Choroid plexus epithelial cell (primary cell): ENCODE results near the gene KCNS1.

Experiments used
- DNase-seq: peaks from one replicate; pipeline ENCODE4 v3.0.0-alpha.2; 2010; ENCODE audit warnings: low read depth
- H3K4me3 ChIP-seq: 2 replicates; pipeline ENCODE4 v1.5.1; 2011; ENCODE audit warnings: low read depth, mild to moderate bottlenecking, control low read depth, low read length, moderate library complexity
- TF ChIP-seq, protein P1 (sequence below): conservative IDR thresholded peaks from 2 replicates; pipeline ENCODE4 v1.5.1; 2011; ENCODE audit warnings: low read depth, mild to moderate bottlenecking, control low read depth, inconsistent platforms, low read length, moderate library complexity

KCNS1 gene

DNA sequence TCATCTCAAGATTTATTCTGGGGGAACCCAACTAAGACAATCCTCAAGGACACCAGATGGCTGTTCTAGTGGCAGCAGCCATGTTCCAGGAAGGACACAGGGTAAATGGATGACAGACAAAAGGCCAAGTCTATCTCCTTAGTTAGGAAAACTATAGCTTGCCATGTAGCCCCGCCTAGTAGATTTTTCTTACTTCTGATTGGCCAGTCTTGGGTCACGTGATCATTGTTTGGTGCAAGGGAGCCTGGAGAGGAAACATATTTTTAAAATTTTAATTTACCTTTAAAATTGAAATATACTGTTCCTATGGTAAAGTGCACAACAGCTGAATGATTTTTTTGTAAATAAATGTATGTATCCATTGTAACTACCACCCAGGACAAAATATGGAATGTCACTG is 4.4 kb upstream of the KCNS1 start:
- DNase-seq, result no peak

DNA sequence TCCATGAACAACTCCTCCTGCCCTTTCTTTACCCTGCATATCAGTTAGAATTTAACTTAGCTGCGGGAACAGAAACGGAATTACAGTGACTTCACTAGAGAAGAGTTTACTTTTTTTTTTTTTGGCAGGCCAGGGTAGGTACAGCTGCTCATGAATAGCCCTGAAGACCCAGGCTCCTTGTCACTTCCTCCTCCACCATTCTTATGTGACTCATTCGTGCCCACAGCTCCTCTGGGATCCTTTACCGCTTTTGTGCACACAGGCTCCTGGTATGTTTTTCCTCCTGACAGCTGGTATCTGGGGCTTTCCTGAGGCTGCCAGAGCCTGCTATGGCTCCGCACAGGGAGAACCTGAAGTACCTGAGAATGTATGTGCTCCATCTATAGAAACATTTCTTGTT is 3.9 kb upstream of the KCNS1 start:
- TF ChIP-seq, protein P1, sequence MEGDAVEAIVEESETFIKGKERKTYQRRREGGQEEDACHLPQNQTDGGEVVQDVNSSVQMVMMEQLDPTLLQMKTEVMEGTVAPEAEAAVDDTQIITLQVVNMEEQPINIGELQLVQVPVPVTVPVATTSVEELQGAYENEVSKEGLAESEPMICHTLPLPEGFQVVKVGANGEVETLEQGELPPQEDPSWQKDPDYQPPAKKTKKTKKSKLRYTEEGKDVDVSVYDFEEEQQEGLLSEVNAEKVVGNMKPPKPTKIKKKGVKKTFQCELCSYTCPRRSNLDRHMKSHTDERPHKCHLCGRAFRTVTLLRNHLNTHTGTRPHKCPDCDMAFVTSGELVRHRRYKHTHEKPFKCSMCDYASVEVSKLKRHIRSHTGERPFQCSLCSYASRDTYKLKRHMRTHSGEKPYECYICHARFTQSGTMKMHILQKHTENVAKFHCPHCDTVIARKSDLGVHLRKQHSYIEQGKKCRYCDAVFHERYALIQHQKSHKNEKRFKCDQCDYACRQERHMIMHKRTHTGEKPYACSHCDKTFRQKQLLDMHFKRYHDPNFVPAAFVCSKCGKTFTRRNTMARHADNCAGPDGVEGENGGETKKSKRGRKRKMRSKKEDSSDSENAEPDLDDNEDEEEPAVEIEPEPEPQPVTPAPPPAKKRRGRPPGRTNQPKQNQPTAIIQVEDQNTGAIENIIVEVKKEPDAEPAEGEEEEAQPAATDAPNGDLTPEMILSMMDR, result no peak
- H3K4me3 ChIP-seq, result no peak overlapping the region
- peak; percentile 40 for DNase-seq

More for the DNA sequence above, 4.4 kb upstream of the KCNS1 start:
- H3K4me3 ChIP-seq, result no peak overlapping the region
- TF ChIP-seq, protein P1, result no peak

DNA sequence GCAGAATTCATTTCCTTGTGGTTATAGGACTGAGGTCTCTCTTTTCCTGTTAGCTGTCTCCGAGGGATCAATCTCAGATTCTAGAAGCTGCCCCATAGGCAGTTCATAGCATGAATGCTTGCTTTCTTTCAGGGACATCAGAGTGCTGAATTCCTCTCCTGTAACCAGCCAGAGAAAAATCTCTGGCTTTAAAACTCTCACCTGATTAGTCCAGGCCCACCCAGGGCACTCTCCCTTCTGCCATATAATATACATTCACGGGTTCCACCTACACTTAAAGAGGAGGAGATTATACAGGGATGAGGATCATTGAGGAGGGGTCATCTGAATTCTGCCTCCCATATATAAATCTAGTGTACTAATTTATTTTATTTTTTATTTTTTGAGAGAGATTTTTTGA is 2.1 kb upstream of the KCNS1 start:
- TF ChIP-seq, protein P1, result no peak
- H3K4me3 ChIP-seq, result no peak overlapping the region
- no peak for DNase-seq

DNA sequence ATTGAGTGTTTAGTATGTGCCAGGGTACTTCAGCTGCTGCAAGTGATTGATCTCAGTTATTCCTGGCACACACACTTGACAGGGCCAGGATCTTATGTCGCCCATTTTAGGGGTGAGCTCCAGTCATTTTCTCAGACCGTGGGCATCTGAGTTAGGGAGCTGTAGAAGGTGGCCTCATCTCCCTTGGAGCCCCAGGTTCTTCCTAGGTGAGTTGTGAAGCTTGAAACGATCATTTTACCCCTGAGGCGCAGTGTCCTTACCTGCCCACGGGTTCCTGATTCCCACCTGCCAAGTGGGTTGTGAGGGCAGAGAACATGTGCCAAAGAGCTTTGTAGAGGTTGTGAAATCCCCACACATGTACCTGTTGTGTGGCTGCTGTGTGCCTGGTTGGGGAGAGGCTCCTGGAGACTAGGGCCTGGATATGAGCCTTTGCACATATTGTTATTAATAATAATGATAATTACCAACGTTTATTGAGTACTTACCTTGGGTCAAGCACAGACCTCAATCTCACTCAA is 465 bp upstream of the KCNS1 start:
- H3K4me3 ChIP-seq, result no peak overlapping the region
- no peak for DNase-seq

DNA sequence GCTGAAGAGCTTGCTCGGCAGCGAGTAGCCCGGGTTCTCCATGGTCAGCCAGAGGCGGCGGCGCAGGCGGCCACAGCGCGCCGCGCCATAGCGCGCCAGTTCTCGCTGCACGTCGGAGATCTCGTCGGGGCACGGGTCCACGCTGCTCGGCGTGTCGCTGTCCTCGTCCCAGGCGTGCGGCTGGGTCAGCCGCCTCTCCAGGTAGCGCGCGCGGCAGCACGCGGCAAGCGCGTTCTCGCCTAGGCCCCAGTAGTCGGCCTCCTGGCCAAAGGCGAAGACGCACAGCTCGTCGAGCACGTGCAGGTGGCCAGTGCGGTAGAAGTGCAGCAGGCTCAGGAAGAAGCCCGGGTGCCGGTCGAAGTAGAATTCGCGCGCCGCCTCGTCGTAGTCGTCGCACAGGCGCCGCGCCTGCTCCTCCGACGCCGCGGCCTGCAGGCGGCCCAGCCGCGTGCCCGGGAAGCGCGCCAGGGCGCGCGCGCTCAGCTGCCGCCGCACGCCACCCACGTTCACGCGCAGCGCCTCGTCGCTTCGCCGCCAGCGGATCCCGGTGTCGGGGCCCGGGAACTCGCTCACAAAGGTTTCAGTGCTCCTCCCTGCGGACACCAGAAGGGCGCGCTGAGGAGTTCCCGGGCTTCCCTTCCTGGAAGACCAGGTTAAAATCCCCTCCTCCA is 2.7 kb downstream of the KCNS1 start:
- H3K4me3 ChIP-seq, result peak overlapping the region; percentile 39
- DNase-seq, result peak; percentile 39
- TF ChIP-seq, protein P1, result peak; percentile 45

More for the DNA sequence above, 465 bp upstream of the KCNS1 start:
- TF ChIP-seq, protein P1, result no peak

DNA sequence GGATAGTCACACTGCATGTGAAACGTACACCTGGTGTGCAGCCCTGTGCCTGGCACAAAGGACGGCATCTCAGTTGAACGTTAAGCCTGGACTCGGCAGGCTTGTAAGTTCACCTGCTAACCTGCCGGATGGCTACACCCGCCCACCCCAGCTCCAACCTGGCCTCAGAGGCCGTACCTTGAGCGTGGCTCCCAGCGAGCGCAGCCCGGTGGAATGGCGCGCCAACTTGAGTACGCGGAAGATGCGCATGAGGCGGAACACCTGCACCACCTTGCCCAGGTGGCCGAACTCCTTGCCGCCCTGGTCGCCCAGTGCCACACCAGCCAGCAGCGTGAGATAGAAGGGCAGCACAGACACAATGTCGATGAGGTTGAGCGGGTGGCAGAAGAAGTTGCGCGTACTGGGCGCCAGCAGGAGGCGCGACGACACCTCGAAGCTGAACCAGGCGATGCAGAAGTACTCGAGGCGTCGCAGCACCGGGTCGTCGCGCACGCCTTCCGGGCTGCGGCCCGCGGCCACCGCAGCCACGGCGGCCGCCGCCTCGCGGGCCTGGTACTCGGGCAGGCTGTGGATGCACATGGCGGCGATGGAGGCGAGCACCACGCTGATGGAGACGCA is 3.3 kb downstream of the KCNS1 start:
- peak; percentile 59 for DNase-seq
- TF ChIP-seq, protein P1, result peak; percentile 57
- H3K4me3 ChIP-seq, result peak overlapping the region; percentile 39
